Smooth muscle cell of the brain vasculature (primary cell): ENCODE results near the gene CRB2.

Experiments
- DNase-seq: peaks from one replicate; pipeline ENCODE4 v3.0.0-alpha.2; 2012; ENCODE audit warnings: low read depth, low spot score

The CRB2 gene

DNA sequence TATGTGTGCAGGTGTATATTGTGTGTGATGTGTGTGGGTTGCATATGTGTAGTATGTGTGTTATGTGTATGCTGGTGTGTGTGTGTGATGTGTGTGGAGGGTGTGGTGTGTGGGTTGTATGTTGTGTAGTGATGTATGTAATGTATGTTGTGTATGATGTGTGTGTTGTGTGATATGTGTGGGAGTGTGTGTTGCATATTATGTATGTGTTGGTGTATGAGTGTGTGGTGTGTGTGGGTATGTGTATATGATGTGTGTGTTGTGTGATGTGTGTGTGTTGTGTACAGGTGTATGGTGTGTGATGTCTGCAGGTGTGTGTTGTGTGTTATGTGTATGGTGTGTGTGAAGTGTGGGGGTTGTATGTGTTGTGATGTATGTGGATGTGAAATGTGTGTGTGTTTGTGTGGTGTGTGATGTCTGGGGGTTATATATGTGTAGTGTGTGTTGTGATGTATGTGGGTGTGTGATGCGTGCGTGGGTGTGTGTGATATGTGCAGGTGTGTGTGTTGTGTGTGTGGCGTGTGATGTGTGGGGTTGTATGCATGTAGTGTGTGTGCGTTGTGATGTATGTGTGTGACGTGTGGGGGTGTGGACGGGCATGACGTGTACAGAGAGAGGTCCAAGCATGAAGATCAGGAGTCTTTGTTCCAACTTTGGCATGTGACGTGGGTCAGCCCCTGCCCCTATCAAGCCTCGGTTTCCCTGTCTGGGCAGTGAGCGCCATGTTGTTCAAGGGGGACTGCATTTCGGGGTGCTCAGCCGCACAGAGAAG, 8.5 kb upstream of the CRB2 start:
- DNase-seq: no peak

DNA sequence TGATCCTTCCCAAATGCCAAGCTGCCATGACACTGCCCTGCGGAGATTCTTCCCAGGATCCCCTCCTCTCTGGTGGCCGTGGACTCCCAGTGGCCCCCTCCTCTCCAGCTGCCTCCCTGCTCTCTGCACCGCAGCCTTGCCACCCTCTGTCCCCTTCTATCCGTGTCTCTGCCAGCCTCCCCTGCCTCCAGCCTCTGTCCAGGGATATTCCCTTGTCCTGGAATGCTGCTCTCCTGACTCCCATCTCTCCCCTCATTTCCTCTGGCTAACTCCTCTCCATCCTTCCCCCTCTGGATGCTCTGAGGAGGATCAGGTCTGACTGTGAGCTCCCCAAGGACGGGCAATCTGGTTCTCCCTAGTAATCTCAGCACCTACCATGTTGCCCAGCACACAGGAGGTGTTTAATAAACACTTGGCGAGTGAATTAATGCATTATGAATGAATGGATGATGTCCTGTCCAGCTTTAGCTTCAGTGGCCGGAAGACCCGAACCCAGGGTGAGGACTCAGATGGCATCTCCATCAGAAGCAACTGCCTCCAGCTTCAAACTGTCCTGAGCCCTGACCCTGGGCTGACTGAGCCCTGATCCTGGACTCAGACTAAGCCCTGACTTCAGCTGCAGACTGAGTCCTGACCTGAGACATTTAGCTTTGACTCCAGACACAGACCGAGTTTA, 7.5 kb upstream of the CRB2 start:
- DNase-seq: no peak

GRCh38 chr9:123349033-123349432, 7.0 kb upstream of the CRB2 start:
- no peak for DNase-seq

DNA sequence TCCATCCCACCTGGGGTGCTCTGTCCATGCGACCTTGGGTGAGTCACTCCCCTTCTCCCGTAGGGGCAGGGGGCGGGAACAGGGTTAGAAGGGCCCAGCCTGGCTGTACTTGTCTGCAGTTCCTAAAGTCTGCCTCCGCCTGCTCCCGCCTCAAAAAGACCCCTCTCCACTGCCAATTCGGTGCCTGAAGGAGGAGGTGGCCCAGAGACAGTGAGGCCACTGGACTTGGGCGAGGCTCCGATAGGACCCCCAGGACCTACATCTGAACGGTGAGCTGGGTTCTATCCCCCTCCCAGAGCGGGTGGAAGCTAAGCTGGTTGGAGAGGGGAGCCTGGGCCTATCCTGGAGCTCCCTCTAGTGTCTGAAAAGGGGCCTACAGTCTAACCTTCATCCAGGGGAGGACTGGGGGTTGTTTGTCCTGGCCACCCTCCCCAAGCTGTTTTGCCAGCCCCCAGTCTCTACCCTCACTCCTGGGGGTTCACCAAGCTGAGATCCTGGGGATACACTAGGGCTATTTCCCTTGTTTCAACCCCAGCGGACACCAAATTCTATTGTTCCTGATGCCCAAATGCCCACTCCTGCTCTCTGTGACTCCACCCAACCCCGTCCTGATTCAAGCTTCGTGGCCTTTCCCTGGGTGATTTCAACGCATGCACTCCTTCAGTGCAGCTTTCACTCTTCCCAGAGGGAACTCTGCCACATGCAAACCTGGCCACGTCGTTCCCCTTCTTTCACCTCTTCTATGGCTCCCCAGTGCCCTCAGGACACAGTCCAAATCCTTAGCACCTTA, 6.1 kb upstream of the CRB2 start:
- no peak for DNase-seq

GRCh38 chr9:123350590-123351310, 5.2 kb upstream of the CRB2 start:
- DNase-seq: no peak

DNA sequence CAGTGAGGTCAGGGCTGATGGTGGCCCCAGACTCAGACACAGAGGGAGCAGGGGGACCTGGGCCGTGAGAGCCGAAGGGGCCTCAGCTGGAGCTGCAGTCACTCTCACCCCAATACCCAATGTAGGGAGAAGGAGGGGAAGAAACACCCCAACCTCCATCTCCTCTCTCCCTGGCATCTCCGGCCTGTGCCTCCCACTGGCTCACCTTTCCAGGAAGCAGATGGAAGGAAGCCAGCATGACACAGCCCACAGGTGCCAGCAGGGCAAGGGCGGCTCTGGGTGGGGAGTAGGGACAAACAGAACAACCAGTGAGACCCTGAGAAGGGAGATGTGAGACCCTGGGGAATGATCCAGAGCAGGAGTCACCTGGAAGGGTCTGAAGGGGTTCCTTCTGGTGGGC, 3.0 kb upstream of the CRB2 start:
- DNase-seq: no peak

DNA sequence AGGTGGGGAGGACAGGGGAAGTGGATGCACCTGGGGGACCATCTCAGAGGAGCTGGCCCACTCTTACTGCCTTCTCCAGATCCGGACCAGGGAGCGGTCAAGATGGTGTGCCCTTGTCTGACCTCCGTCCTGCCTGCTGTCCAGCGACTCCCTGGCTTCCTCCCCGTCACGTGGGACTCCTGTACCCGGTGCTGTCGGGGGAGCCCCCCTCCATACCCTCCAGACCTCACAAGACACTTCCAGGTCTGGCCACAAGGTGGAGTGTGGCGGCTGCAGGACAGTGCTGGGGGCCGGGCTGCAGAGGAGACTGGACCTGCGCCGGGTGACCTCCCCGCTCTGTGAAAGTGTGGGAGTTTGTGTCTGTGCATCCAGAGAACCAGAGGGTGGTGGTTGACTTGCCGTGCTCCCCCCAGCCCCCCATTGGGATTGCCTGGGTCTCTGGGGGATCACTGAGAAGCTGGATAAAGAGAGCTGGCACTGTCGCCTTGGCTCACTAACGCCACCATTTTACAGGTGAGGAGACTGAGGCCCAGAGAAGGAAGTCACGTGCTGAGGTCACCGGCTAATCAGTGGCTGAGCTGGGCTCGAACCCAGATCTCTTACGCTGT, 1.9 kb upstream of the CRB2 start:
- DNase-seq: no peak

GRCh38 chr9:123354806-123355508, 1.0 kb upstream of the CRB2 start:
- no peak for DNase-seq

- DNase-seq: no peak
Measured at GRCh38 chr9:123356851-123357742, 1.1 kb downstream of the CRB2 start.

GRCh38 chr9:123357743-123358059, 1.7 kb downstream of the CRB2 start:
- DNase-seq: no peak

GRCh38 chr9:123358181-123358905, 2.3 kb downstream of the CRB2 start:
- no peak for DNase-seq

- no peak for DNase-seq
Measured at GRCh38 chr9:123359106-123359505, 3.1 kb downstream of the CRB2 start.

GRCh38 chr9:123359546-123359945, 3.5 kb downstream of the CRB2 start:
- DNase-seq: no peak

DNA sequence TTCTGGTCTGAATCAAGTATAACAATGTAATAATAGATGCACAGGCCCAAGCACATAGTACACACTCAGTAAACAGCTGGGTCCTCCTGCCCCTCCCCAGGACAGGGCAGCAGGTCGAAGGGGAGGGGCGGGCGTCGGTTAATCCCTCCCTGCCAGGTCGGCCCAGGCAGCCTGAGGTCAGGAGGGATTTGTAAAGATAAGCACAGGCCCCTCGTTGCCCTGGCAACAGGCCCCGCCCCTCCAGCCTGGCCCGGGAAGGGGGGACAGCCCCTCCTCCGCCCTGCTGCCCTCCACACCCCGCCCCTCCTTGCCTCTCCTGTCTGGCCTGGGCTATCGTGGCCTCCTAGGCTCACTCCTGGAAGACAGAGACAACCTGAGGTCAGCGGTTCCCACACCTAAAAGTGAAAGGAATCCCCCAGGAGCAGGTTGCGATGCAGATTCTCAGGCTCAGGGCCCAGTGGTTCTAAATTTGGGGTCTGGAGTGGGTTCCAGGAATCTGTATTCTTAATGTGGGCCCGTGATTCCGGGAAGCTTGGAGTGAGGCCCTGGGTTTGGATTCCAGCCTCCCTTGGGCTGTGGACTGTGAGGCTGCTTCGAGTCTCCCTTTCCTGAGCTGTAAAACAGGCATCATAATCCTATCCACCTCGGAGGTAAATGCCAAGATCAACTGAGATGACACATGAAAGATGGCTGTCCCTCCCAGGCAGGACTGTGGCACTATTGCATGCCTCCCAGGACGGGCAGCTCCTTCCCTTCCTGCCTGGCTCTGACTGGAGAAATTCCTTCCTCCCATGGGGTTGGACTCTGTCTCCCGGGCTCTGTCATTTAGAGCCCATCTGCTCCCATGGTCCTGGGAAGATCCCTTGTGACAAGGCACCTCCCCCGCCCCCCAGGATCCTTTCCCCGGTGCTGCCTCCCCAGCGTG, 4.4 kb downstream of the CRB2 start:
- DNase-seq: no peak

- no peak for DNase-seq
Measured at GRCh38 chr9:123361086-123361730, 5.2 kb downstream of the CRB2 start.

GRCh38 chr9:123361731-123362510, 5.9 kb downstream of the CRB2 start:
- no peak for DNase-seq

GRCh38 chr9:123362856-123363255, 6.9 kb downstream of the CRB2 start:
- DNase-seq: no peak
